PC-9 (cell line): ENCODE measurements around the gene SGK1. TPM values are rescaled to one million over a fixed set of nuclear protein-coding genes. Genes with fewer than 3 reads are reported as not detected.

ENCODE experiments used
- BruUV-seq: library from RNA; stranded (reverse); fragments of 400-500 nt; replicated peaks from 2 replicates; lab custom pipeline; 2021; lab: Mats Ljungman, UMichigan
- CTCF ChIA-PET: fragments of 300-600 bp; sonication (Branson Sonifier 250); formaldehyde crosslinking; loops from one replicate; lab custom pipeline; 2022; ENCODE audit warnings: antibody characterized with exemption; lab: Charles Lee
- POLR2A ChIA-PET: fragments of 300-600 bp; sonication (Branson Sonifier 250); formaldehyde crosslinking; loops from one replicate; lab custom pipeline; 2022; ENCODE audit warnings: antibody characterized with exemption; ENCODE audit not compliant: unreplicated experiment; lab: Charles Lee
- DNase-seq, 2 experiments: peaks; one replicate each; pipeline versions ENCODE4 v3.0.0 to v3.0.0-alpha.2; 2015 to 2022; ENCODE audit warnings: mixed read lengths in 1 of 2
- H2AFZ ChIP-seq: fragments of 200-600 bp; sonication (generic); 2 replicates; pipeline ENCODE4 v1.8.1; 2017; ENCODE audit warnings: antibody characterized with exemption
- H3F3A ChIP-seq: fragments of 200-600 bp; sonication (generic); 2 replicates; pipeline ENCODE4 v1.8.1; 2017; ENCODE audit warnings: antibody characterized with exemption, mild to moderate bottlenecking, low read depth; ENCODE audit not compliant: insufficient read depth
- H3K27ac ChIP-seq: fragments of 200-600 bp; sonication (generic); 2 replicates; pipeline ENCODE4 v1.6.1; 2016; ENCODE audit warnings: mixed run types
- H3K27me3 ChIP-seq: fragments of 200-600 bp; sonication (generic); 2 replicates; pipeline ENCODE4 v1.6.1; 2016; ENCODE audit warnings: low read depth, mixed run types; ENCODE audit not compliant: insufficient read depth
- H3K36me3 ChIP-seq: fragments of 200-600 bp; sonication (generic); 2 replicates; pipeline ENCODE4 v1.6.1; 2016; ENCODE audit warnings: low read depth, mixed run types
- H3K4me1 ChIP-seq: fragments of 200-600 bp; sonication (generic); replicated peaks from 2 replicates; pipeline ENCODE4 v1.6.1; 2016; ENCODE audit warnings: mixed run types; ENCODE audit not compliant: insufficient read depth
- H3K4me2 ChIP-seq: fragments of 200-600 bp; sonication (generic); 2 replicates; pipeline ENCODE4 v1.6.1; 2017; ENCODE audit warnings: mixed run types
- H3K4me3 ChIP-seq: fragments of 200-600 bp; sonication (generic); 2 replicates; pipeline ENCODE4 v1.6.1; 2016; ENCODE audit warnings: mixed run types
- H3K79me2 ChIP-seq: fragments of 200-600 bp; sonication (generic); 2 replicates; pipeline ENCODE4 v1.6.1; 2017; ENCODE audit warnings: low read depth, mixed run types
- H3K9me2 ChIP-seq: fragments of 200-600 bp; sonication (generic); 2 replicates; pipeline ENCODE4 v1.8.1; 2017; ENCODE audit warnings: mild to moderate bottlenecking; ENCODE audit not compliant: insufficient read depth
- H3K9me3 ChIP-seq: fragments of 200-600 bp; sonication (generic); 2 replicates; pipeline ENCODE4 v1.8.1; 2016; ENCODE audit warnings: low read depth; ENCODE audit not compliant: insufficient read depth
- H4K20me1 ChIP-seq: fragments of 200-600 bp; sonication (generic); 2 replicates; pipeline ENCODE4 v1.8.1; 2017; ENCODE audit not compliant: insufficient read depth
- EZH2 ChIP-seq: fragments of 200-600 bp; sonication (generic); IDR thresholded peaks from 2 replicates; pipeline ENCODE4 v1.8.0; 2017; ENCODE audit warnings: antibody characterized with exemption, low read depth
- intact Hi-C: fragments of 100-400 bp; cut with micrococcal nuclease; formaldehyde crosslinking; loops from one replicate; pipeline ENCODE4 v1.10.0; 2022; ENCODE audit not compliant: unreplicated experiment
- total RNA-seq: library from RNA; stranded (reverse); gene quantifications from 2 replicates; pipeline ENCODE4 v1.2.3, GENCODE V29; 2021
- TF ChIP-seq, protein P1 (sequence below): fragments of 200-600 bp; sonication (generic); conservative IDR thresholded peaks from 2 replicates; pipeline ENCODE4 v1.6.1; 2017; ENCODE audit warnings: mixed run types, antibody characterized with exemption, mild to moderate bottlenecking, moderate library complexity

SGK1 gene
- total RNA-seq, 1 experiment from 2014 or later, result 11.3 TPM

DNA sequence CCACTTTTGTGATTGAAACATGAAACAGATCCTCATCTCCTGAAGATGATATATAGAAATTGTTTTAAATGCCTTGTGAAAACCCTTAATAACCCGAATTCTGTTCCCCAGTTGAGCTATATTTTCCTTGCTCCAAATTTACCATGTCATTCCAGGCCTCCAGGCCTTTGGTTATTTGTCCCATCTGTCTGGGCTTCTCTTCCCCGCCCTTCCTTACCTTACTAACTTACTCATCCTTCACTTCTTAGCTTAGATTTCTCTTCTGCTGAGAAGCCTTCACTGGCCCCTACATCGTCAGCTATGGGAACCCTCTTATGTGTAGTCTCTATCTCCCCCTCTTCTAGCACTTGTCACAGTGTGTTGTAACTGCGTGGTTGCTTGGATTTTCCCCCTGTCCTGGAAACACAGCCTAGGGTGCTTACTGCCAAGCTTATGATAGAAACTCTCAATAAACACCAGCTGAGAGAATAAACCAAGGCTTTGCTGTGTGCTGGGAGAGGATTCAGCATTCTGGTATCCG is 68.6 kb downstream of the SGK1 start:
- H3K36me3 ChIP-seq, result no peaks in the 10 kb centered on the region
- no peaks in the 10 kb centered on the region for H3F3A ChIP-seq
- H3K4me3 ChIP-seq, result no peak overlapping the region
- BruUV-seq, result no TSS peak
- H3K4me2 ChIP-seq, result no peak overlapping the region
- no peak for DNase-seq
- no peaks in the 10 kb centered on the region for H3K9me2 ChIP-seq
- POLR2A ChIA-PET, result no interaction called here
- no peak overlapping the region for H3K27ac ChIP-seq
- no peaks in the 10 kb centered on the region for H3K4me1 ChIP-seq
- no peaks in the 10 kb centered on the region for H4K20me1 ChIP-seq
- TF ChIP-seq EZH2, result no peak
- TF ChIP-seq, protein P1, sequence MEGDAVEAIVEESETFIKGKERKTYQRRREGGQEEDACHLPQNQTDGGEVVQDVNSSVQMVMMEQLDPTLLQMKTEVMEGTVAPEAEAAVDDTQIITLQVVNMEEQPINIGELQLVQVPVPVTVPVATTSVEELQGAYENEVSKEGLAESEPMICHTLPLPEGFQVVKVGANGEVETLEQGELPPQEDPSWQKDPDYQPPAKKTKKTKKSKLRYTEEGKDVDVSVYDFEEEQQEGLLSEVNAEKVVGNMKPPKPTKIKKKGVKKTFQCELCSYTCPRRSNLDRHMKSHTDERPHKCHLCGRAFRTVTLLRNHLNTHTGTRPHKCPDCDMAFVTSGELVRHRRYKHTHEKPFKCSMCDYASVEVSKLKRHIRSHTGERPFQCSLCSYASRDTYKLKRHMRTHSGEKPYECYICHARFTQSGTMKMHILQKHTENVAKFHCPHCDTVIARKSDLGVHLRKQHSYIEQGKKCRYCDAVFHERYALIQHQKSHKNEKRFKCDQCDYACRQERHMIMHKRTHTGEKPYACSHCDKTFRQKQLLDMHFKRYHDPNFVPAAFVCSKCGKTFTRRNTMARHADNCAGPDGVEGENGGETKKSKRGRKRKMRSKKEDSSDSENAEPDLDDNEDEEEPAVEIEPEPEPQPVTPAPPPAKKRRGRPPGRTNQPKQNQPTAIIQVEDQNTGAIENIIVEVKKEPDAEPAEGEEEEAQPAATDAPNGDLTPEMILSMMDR, result no peak
- CTCF ChIA-PET, result no interaction called here
- H3K79me2 ChIP-seq, result no peaks in the 10 kb centered on the region
- peak overlapping the region; percentile 24; the same call in 1 of the 2 replicates for H2AFZ ChIP-seq
- no peaks in the 10 kb centered on the region for H3K27me3 ChIP-seq
- intact Hi-C loops, result no loop called here
- H3K9me3 ChIP-seq, result no peaks in the 10 kb centered on the region

DNA sequence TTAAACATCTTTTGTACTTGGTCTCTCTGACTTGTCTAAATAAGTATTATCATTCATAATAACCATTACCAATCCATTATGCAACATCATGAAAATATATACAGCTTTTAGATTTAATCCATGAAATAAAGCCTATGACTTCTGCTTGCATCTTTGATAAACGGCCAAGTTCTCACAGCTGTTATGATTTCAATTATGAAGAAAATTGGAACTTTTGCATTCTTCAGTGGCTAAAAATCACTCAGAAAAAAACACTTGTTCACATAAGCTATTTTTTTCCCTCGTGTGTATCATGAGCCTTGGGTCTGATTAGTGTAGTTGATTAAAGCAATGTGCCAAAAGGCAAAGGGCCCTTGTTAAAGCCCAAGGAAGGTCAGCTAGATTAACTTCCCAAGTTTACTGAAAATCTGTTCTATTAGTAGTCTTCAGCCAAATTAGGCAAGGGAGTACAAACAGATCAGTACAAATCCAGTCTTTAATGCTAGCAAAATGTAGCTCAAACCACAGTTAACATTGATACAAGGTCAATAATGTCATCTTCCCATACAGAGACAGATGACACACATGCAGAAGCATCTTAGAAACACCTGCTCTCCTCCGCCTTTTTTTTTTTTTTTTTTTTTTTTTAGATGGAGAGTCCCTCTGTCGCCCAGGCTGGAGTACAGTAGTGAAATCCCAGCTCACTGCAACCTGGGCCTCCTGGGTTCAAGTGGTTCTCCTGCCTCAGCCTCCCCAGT is 69.9 kb downstream of the SGK1 start:
- Histone ChIP-seq H3K4me1 (no peaks in the 10 kb centered on the region), H4K20me1 (no peaks in the 10 kb centered on the region), H2AFZ (no peak overlapping the region), H3K4me3 (no peak overlapping the region), H3K9me3 (no peaks in the 10 kb centered on the region), H3K27me3 (no peaks in the 10 kb centered on the region), H3K79me2 (no peaks in the 10 kb centered on the region), H3K36me3 (no peaks in the 10 kb centered on the region), H3K27ac (no peak overlapping the region), H3K4me2 (no peak overlapping the region), H3K9me2 (no peaks in the 10 kb centered on the region), H3F3A (no peaks in the 10 kb centered on the region)
- no TSS peak for BruUV-seq
- no peak for DNase-seq
- no peak for TF ChIP-seq EZH2
- TF ChIP-seq, protein P1, result no peak
- POLR2A ChIA-PET, result interaction anchor here (0.6 kb wide), 1 partner anchor 8 kb away, joined by 3 read pairs; no protein-coding TSS in a partner anchor
- intact Hi-C loops, result no loop called here
- CTCF ChIA-PET, result no interaction called here

DNA sequence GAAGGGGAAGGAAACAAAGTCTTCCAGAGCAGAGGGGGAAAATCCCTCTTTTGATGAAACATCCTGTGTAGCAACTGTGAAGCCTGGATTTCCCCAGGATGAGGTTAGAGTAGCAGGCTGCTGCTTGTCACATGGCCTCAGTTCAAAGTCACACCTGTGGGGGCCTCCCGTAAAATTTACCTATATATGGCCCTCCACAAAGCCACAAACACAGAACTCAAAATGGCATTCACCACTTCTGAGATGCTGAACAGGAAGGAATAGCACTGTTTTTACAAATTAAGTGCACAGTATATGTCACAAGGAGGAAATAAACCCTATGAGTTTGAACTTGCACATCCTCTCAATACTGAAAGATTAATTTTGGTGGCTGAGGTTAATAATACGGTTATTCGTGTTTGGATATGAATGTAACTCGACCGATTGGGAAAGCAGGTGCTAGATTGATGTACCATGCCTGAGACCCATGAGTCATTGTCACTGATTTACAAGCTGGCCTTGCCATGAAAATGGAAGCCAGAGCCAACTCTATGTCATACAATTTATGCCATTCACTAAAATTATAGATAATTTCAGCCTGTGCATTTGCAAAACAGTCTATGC is 70.6 kb downstream of the SGK1 start:
- Histone ChIP-seq H2AFZ (no peak overlapping the region), H3K27ac (no peak overlapping the region), H3K4me3 (no peak overlapping the region), H3F3A (no peaks in the 10 kb centered on the region), H3K9me2 (no peaks in the 10 kb centered on the region), H4K20me1 (no peaks in the 10 kb centered on the region), H3K4me2 (no peak overlapping the region), H3K4me1 (no peaks in the 10 kb centered on the region), H3K36me3 (no peaks in the 10 kb centered on the region), H3K9me3 (no peaks in the 10 kb centered on the region), H3K79me2 (no peaks in the 10 kb centered on the region), H3K27me3 (no peaks in the 10 kb centered on the region)
- CTCF ChIA-PET, result no interaction called here
- intact Hi-C loops, result no loop called here
- BruUV-seq, result no TSS peak
- DNase-seq, result no peak
- TF ChIP-seq EZH2, result no peak
- TF ChIP-seq, protein P1, result no peak
- POLR2A ChIA-PET, result interaction anchor here (0.6 kb wide), 1 partner anchor 7 kb away, joined by 3 read pairs; no protein-coding TSS in a partner anchor
